Adipocyte (in vitro differentiated cells): ENCODE data around the gene TBC1D14.
A peak's percentile ranks its signal among the peaks of the same experiment; 100 is the strongest.

ENCODE experiments used
- DNase-seq: peaks from one replicate; pipeline ENCODE4 v3.0.0-alpha.2; 2015; ENCODE audit warnings: low read depth
- H3K27me3 ChIP-seq: replicated peaks from 2 replicates; pipeline ENCODE4 v1.7.0; 2013; ENCODE audit warnings: mild to moderate bottlenecking, low read length, moderate library complexity; ENCODE audit not compliant: control insufficient read depth, insufficient read depth
- H3K36me3 ChIP-seq: 2 replicates; pipeline ENCODE4 v1.7.0; 2013; ENCODE audit warnings: low read length, mild to moderate bottlenecking, moderate library complexity; ENCODE audit not compliant: control insufficient read depth, insufficient read depth, severe bottlenecking
- H3K4me1 ChIP-seq: 2 replicates; pipeline ENCODE4 v1.7.0; 2013; ENCODE audit warnings: mild to moderate bottlenecking, low read length, moderate library complexity; ENCODE audit not compliant: control insufficient read depth, insufficient read depth
- H3K4me3 ChIP-seq: 2 replicates; pipeline ENCODE4 v1.7.0; 2013; ENCODE audit warnings: mild to moderate bottlenecking, low read length, moderate library complexity
- H3K9ac ChIP-seq: 2 replicates; pipeline ENCODE4 v1.7.0; 2013; ENCODE audit warnings: mild to moderate bottlenecking, low read length, moderate library complexity
- H3K9me3 ChIP-seq: 2 replicates; pipeline ENCODE4 v1.7.0; 2013; ENCODE audit warnings: mild to moderate bottlenecking, low read length, moderate library complexity; ENCODE audit not compliant: control insufficient read depth

The TBC1D14 gene

GRCh38 chr4:7066006-7066405 lies 156.4 kb downstream of the TBC1D14 start:
- H3K36me3 ChIP-seq, result peaks cover 37% of the 10 kb centered on the region

GRCh38 chr4:7066493-7066892 lies 156.9 kb downstream of the TBC1D14 start:
- Histone ChIP-seq H3K27me3 (no peaks in the 10 kb centered on the region), H3K4me3 (peak overlapping the region; percentile 96), H3K9ac (peak overlapping the region; percentile 94), H3K4me1 (peaks cover 20% of the 10 kb centered on the region), H3K9me3 (no peaks in the 10 kb centered on the region), H3K36me3 (peaks cover 32% of the 10 kb centered on the region)
- DNase-seq, result no peak

More at GRCh38 chr4:7066006-7066405, 156.4 kb downstream of the TBC1D14 start:
- no peaks in the 10 kb centered on the region for H3K9me3 ChIP-seq
- peak overlapping the region; percentile 96 for H3K4me3 ChIP-seq
- H3K9ac ChIP-seq, result no peak overlapping the region
- H3K27me3 ChIP-seq, result no peaks in the 10 kb centered on the region
- H3K4me1 ChIP-seq, result peaks cover 20% of the 10 kb centered on the region
- DNase-seq, result no peak

- Histone ChIP-seq H3K36me3 (peaks cover 26% of the 10 kb centered on the region), H3K9me3 (no peaks in the 10 kb centered on the region), H3K9ac (peak overlapping the region; percentile 94), H3K4me3 (peak overlapping the region; percentile 96), H3K27me3 (no peaks in the 10 kb centered on the region), H3K4me1 (peaks cover 20% of the 10 kb centered on the region)
- no peak for DNase-seq
Observed at GRCh38 chr4:7067126-7067451, 157.5 kb downstream of the TBC1D14 start.

- Histone ChIP-seq H3K27me3 (no peaks in the 10 kb centered on the region), H3K9me3 (no peaks in the 10 kb centered on the region), H3K4me1 (peaks cover 20% of the 10 kb centered on the region), H3K36me3 (peaks cover 23% of the 10 kb centered on the region), H3K9ac (peak within 1 kb of the TSS; percentile 94), H3K4me3 (peak within 1 kb of the TSS; percentile 96)
- peak; percentile 100 for DNase-seq
Observed at GRCh38 chr4:7067452-7068278, 158.0 kb downstream of the TBC1D14 start, which contains the start of gene GRPEL1. Gene GRPEL1, minus strand, starts transcription at chr4:7068064. Its CDS starts 32 bp downstream, at chr4:7068032.

GRCh38 chr4:7068279-7068842 lies 158.7 kb downstream of the TBC1D14 start:
- peaks cover 20% of the 10 kb centered on the region for H3K4me1 ChIP-seq
- DNase-seq, result no peak

GRCh38 chr4:7068883-7069282 lies 159.3 kb downstream of the TBC1D14 start:
- H3K9me3 ChIP-seq, result no peaks in the 10 kb centered on the region
- no peaks in the 10 kb centered on the region for H3K27me3 ChIP-seq
- peak; percentile 51 for DNase-seq
- peaks cover 11% of the 10 kb centered on the region for H3K36me3 ChIP-seq
- H3K9ac ChIP-seq, result peak overlapping the region; percentile 92
- peaks cover 20% of the 10 kb centered on the region for H3K4me1 ChIP-seq
- peak overlapping the region; percentile 96 for H3K4me3 ChIP-seq

More at GRCh38 chr4:7068279-7068842, 158.7 kb downstream of the TBC1D14 start:
- Histone ChIP-seq H3K36me3 (peaks cover 16% of the 10 kb centered on the region), H3K9me3 (no peaks in the 10 kb centered on the region), H3K9ac (peak overlapping the region; percentile 92), H3K4me3 (peak overlapping the region; percentile 96), H3K27me3 (no peaks in the 10 kb centered on the region)

GRCh38 chr4:7070729-7071511 lies 161.3 kb downstream of the TBC1D14 start:
- Histone ChIP-seq H3K9me3 (no peaks in the 10 kb centered on the region), H3K9ac (no peak overlapping the region), H3K4me3 (no peak overlapping the region), H3K27me3 (no peaks in the 10 kb centered on the region), H3K4me1 (peaks cover 19% of the 10 kb centered on the region), H3K36me3 (no peaks in the 10 kb centered on the region)
- peak; percentile 87 for DNase-seq

- H3K9me3 ChIP-seq, result no peaks in the 10 kb centered on the region
- no peak for DNase-seq
- H3K9ac ChIP-seq, result no peak overlapping the region
- H3K4me3 ChIP-seq, result no peak overlapping the region
- H3K4me1 ChIP-seq, result peaks cover 7% of the 10 kb centered on the region
- H3K27me3 ChIP-seq, result peaks cover 4% of the 10 kb centered on the region
- H3K36me3 ChIP-seq, result no peaks in the 10 kb centered on the region
Observed at GRCh38 chr4:7073059-7073458, 163.4 kb downstream of the TBC1D14 start.

GRCh38 chr4:7073526-7074390 lies 164.1 kb downstream of the TBC1D14 start:
- Histone ChIP-seq H3K4me1 (peaks cover 5% of the 10 kb centered on the region), H3K9me3 (no peaks in the 10 kb centered on the region), H3K9ac (no peak overlapping the region), H3K4me3 (no peak overlapping the region), H3K27me3 (peaks cover 4% of the 10 kb centered on the region), H3K36me3 (no peaks in the 10 kb centered on the region)
- peak; percentile 53 for DNase-seq

- no peak overlapping the region for H3K9ac ChIP-seq
- no peaks in the 10 kb centered on the region for H3K36me3 ChIP-seq
- H3K4me1 ChIP-seq, result no peaks in the 10 kb centered on the region
- peaks cover 4% of the 10 kb centered on the region for H3K27me3 ChIP-seq
- H3K4me3 ChIP-seq, result no peak overlapping the region
- peak; percentile 13 for DNase-seq
- peaks cover under 1% of the 10 kb centered on the region for H3K9me3 ChIP-seq
Observed at GRCh38 chr4:7074426-7074825, 164.8 kb downstream of the TBC1D14 start.
